ENCODE results near the gene DNAI4.

Gene DNAI4

GRCh38 chr1:66947267-66947666 is 22.6 kb upstream of the DNAI4 start:
- no peak for TF ChIP-seq CTCF (IDR thresholded peaks at IDR 0.05; ENCODE audit: borderline replicate concordance, insufficient read depth, low read depth, low read length)
- H3K4me3 ChIP-seq (ENCODE audit: low read depth, low read length), result no peak overlapping the region

GRCh38 chr1:66945316-66945715 is 20.7 kb upstream of the DNAI4 start:
- H3K4me3 ChIP-seq (ENCODE audit: low read depth, low read length), result no peak overlapping the region
- TF ChIP-seq CTCF (IDR thresholded peaks at IDR 0.05; ENCODE audit: borderline replicate concordance, insufficient read depth, low read depth, low read length), result no peak

GRCh38 chr1:66944330-66945274 is 19.9 kb upstream of the DNAI4 start:
- no peak overlapping the region for H3K4me3 ChIP-seq (ENCODE audit: low read depth, low read length)
- TF ChIP-seq CTCF (IDR thresholded peaks at IDR 0.05; ENCODE audit: borderline replicate concordance, insufficient read depth, low read depth, low read length), result no peak

GRCh38 chr1:66943361-66943969 is 18.8 kb upstream of the DNAI4 start:
- H3K4me3 ChIP-seq (ENCODE audit: low read depth, low read length), result no peak overlapping the region
- no peak for TF ChIP-seq CTCF (IDR thresholded peaks at IDR 0.05; ENCODE audit: borderline replicate concordance, insufficient read depth, low read depth, low read length)

- TF ChIP-seq CTCF (IDR thresholded peaks at IDR 0.05; ENCODE audit: borderline replicate concordance, insufficient read depth, low read depth, low read length), result no peak
- no peak overlapping the region for H3K4me3 ChIP-seq (ENCODE audit: low read depth, low read length)
Observed at GRCh38 chr1:66940981-66941380, 16.3 kb upstream of the DNAI4 start.

GRCh38 chr1:66938613-66939012 is 14.0 kb upstream of the DNAI4 start:
- no peak for TF ChIP-seq CTCF (IDR thresholded peaks at IDR 0.05; ENCODE audit: borderline replicate concordance, insufficient read depth, low read depth, low read length)
- no peak overlapping the region for H3K4me3 ChIP-seq (ENCODE audit: low read depth, low read length)

Data from GM12875 (cell line).